CD4-positive, alpha-beta T cell treated with Interleukin-1 beta for 1 hour (primary cell): Measurements from ENCODE around the gene GRAMD4.

Source experiments
- DNase-seq, 2 donors: peaks; one replicate each; pipeline ENCODE4 v3.0.0-alpha.2; 2020 to 2022

Gene GRAMD4

DNA sequence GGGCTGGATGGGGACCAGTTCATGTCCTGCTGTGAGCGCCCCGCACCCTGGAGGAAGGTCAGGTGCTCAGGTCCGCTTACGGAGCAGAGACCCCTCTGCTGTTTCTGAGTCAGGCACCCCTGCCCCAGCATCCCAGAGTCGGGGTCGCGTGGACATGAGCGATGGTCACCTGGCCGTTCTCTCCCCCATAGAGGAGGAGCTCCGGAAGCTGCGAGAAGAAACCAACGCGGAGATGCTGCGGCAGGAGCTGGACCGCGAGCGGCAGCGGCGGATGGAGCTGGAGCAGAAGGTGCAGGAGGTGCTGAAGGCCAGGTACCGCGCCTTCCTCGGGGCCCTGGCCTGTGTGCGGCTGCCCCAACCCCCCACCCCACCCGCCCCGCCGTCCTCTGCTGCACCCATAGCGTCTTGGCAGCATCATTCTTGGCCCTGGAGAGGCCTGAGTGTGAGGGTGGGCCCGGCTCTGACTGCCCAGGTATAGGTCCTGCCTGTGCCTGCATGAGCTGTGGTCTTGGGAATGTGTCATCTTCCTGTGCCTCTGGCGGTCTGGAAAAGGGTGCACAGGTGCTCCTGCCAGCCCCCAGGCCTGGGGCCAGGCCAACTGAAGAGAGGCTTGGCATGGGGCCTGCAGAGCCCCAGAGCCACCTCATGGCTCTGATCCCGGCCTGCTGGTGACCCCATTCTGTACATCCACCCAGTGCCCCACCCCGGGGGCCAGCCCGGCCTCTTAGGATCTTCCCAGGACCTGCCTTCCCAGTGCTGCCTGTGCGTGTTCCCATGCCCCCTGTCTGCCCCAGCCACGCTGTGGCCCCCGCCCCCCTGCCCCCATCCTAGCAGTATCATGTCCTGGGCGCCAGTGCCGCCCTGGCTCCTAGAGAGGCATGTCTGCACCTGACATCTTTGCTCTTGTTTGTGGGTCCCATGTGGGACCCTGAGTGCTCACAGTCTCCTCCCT is 38.1 kb downstream of the GRAMD4 start:
- no peak for DNase-seq

DNA sequence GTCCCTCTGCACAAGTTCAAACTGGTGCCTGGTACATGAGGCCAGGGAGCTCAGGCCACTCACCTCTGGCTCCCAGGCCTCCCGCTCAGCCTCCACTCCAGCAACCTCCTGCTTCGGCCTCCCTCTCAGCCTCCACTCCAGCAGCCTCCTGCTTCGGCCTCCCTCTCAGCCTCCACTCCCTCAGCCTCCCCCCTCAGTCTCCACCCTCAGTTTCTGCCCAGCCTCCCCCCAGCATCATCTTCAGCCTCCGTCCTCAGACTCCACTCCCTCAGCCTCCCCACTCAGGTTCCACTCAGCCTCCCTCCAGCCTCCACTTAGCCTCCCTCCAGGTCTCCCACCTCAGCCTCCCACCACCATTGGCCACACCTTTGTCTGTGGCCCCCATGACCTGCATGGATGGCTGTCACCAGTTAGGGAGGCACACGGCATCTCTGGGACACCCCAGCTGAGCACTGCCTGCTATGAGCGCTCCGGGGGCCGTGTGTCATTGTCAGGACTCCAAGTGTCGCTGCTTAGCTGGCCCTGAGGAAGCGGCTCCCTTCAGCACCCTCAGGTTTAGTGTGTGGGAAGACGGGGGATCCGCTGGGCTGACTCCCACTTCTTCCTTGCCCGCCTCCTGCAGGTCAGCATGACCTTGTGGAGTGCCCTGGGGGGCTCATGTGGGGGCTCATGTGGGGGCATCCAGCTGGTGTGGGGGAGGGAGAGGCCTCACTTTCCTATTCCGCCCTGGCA is 39.0 kb downstream of the GRAMD4 start:
- no peak for DNase-seq

DNA sequence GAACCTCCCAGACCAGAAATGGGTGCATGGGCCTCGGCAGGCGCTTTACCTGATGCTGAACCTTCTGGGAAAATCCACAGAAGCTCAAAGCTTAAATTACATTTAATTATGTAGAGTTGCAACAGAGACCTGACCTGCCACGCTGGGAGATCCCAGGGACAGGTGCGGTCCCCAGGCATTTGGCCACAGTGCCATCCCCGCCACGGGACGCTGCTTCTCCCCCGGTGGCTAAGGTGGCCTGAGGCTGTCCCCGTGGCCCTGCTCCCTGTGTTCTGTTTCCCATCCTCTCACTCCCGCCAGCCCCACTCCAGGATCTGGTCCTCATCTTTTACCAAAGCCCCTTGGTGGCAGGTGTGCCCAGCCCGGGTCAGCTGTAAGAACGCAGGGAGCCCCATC is 39.6 kb downstream of the GRAMD4 start:
- no peak for DNase-seq

DNA sequence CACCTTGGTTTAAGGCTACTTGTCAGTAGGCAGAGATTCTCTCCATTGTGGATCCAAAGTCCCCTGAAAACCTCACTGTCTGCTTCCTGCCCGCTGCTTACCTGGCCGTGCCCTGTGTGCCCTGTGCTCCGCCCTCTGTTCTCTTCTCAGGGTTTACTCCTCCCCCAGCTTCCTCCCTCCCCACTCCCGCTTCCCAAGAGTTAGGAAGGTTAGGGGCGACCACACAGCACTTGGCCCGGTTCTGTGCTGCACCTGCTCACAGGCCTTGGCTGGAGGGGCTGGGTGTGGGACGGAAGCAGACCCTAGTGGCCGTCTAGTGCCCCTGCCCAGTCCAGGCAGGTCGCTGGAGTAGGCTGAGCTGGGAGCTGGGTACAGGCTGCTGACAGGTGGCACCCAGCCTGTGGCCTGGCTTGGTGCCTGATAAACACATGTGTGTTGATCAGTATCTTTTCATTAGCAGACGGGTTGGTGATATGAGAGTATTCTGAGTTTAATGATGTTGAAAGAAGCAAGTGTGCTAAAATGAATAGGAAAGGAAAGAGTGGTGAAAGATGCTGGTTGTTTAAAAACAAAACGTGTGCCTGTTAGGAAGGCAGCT is 40.5 kb downstream of the GRAMD4 start:
- peak in 1 of 2 donors; percentile 33 for DNase-seq

DNA sequence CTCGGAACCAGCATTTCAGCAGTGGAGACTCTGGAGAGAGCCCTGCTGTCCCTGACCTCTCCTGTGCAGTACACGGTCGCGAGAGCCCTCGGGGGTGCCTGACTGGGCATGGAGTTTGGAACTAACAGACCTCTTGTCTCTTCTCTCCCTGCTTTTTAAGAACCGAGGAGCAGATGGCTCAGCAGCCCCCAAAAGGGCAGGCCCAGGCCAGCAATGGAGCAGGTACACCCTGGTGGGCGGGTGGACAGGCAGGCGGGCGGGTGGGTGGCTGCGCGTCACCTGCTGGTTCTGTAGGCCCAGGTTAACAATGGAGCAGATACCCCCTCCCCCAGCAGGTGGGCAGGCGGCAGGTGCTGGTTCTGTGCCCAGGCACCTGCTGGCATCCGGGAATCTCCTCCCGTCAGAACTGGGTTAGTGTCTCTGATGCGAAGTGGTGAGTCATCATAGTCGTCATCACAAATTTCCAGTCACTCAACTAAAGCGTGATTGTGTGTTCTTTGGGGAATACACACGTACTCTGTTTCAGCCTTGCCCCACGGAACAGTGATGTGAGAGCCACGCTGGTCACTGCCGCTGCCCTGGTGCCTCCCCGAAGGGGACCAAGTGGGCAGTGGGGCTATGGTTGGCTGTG is 41.1 kb downstream of the GRAMD4 start:
- DNase-seq, result peak; percentile 18 to 52

DNA sequence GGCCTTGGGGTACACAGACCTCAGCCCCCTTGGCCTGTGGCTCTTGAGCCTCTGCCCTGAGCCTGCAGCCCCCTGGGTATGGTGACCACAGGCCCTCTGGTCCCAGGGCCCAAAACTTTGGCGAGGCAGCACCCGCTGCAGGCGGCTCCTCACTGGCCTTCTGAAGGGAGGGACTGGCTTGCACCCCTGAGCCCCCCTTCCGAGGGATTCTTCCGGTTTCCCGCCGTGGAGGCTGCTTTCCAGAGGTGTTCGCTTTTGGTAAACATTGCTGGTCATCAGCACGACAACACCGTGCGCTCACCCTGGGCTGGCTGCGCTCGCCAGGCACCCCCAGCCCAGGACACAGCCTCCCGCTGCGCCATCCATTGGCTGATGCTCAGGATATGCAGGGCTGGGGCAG is 42.0 kb downstream of the GRAMD4 start:
- DNase-seq, result no peak

DNA sequence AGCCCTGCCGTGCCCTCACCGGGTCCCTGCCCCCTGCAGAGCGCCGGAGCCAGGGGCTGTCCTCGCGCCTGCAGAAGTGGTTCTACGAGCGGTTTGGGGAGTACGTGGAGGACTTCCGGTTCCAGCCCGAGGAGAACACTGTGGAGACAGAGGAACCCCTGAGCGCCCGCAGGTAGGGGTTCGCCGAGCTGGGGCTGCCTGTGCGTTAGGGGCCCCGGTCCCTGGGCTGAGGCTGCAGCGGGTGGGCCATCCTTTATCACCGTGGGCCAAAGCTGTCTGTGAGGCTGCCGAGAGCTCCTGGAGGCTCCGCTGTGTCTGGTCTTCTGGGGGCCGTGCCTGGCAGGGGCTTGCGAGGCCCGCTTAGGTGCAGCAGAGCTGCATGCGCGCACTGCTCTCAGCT is 42.8 kb downstream of the GRAMD4 start:
- DNase-seq, result no peak

DNA sequence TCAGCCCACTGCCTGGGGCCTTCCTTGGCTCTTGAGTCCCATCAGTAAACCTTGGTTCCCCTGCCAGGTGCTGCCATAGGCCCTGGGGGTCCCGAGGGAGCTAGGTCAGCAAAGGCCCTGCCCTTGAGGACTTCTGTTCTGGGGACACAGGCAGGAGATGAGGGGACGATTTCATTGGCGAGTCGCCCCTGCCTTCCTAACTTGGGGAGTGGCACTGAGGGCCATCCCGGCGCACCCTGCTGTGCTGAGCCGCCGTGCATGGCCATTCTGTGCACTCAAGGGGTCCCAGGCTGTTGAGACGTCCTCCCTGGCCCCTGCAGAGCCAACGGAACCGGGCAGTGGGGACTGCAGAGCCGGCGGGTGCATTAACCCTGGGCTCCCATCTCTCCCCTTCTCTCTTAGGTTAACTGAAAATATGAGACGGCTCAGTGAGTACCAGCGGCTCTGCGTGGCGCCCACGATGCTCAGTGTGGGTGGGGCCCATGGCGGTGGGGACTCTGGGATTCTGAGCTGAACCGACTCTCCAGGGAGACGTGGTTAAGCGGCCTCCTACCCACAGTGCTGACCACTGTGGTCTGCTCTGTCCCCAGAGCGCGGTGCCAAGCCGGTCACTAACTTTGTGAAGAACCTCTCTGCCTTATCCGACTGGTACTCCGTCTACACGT is 43.4 kb downstream of the GRAMD4 start:
- no peak for DNase-seq

DNA sequence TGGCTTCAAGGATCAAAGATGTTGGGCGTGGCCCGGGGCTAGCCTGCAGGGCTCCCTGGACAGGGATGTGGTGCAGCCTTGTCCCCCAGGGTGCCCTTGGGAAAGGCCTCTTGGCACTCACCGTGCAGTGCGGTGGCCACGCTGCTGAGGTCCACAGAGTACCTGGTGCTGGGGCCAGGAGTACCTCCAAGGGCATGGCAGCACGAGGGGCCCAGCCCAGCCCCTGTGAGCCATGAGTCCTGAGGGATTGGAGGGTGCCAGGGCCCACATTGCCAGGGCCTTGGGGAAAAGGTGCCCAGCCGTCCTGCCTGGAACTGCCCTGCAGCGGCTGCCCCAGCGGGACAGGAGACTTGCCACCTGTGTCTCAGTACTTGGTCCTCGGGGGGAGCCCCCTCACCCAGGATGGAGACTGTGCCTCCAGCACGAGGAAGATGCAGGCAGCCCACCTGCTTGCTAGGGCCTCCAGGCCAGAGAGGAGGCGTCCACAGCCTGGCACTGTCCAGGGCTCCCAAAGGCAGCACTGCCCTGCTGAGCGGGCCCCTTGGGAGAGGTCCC is 44.2 kb downstream of the GRAMD4 start:
- DNase-seq, result no peak

DNA sequence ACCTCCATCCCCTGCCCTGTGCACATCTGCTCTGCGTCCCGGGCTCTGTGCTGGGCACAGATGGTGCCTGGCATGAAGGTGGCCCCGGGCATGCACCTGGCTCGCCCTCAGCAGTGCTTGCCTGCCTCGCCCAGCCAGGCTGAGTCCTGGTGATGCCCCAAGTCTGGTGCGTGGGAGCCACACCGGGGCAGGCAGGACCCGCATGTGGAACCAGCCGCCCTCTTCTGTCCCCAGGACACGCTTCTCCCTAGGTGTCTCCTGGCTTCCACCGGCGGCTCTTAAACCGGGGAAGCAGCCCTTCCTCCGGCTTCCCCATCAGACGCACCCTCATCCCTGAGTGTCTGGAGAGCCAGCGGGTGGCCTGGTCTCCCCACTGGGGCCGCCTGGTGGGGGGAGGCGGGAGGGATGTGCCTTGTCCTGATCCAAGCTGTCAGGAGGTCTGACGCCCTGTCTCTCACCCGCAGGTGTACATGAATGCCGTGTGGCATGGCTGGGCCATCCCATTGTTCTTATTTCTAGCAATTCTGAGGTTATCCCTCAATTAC is 45.0 kb downstream of the GRAMD4 start:
- no peak for DNase-seq

DNA sequence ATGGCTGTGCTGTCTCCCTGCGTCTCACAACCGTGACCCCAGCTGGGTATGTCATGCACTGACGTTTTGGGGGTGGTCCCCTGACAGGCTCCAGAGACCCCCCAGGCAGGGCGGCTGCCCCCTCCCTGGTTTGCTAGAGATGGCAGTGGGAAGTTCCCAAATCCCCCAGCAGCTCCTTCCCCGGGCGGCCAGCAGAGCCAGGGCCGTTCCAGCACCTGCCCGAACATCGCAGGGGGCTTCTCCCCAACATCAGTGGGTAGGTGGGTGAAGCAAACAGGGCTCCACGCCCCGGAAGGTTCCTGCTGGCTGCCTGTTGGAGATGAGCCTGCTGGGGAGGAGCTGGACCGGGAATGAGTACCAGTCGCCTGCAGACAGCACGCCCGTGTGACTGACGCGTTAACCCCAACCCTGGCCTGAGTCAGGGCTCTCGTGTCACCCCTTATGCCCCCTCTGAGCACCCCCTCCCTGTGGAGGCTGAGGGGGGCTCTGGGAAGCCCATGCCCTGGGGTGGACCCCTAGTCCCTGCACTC is 45.6 kb downstream of the GRAMD4 start:
- DNase-seq, result no peak

DNA sequence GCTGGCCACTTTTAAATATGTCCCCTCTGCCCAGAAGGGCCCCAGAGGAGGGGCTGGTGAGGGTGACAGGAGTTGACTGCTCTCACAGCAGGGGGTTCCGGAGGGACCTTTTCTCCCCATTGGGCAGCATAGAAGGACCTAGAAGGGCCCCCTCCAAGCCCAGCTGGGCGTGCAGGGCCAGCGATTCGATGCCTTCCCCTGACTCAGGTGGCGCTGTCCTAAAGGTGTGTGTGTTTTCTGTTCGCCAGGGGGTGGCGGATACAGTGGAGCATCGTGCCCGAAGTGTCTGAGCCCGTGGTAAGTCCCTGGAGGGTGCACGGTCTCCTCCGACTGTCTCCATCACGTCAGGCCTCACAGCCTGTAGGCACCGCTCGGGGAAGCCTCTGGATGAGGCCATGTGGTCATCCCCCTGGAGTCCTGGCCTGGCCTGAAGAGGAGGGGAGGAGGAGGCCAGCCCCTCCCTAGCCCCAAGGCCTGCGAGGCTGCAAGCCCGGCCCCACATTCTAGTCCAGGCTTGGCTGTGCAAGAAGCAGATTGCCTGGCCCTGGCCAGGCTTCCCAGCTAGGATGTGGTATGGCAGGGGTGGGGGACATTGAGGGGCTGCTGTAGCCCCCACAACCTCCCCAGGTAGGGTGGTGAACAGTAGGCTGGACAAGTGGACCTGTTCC is 46.5 kb downstream of the GRAMD4 start:
- no peak for DNase-seq

DNA sequence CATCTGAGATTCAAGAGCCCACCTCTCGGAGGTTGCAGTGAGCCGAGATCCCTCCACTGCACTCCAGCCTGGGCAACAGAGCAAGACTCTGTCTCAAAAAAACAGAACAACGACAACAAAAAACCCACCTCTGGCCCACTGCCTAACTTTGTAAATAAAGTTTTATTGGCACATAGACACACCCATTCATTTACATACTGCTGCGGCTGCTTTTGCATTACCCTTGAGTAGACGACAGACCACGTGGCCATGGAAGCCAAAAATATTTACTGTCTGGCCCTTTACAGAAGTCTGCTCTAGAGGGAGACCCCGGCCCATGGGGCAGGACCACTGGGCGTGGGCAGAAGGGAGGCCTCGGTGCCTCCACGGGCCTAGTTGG is 47.0 kb downstream of the GRAMD4 start:
- DNase-seq, result no peak

DNA sequence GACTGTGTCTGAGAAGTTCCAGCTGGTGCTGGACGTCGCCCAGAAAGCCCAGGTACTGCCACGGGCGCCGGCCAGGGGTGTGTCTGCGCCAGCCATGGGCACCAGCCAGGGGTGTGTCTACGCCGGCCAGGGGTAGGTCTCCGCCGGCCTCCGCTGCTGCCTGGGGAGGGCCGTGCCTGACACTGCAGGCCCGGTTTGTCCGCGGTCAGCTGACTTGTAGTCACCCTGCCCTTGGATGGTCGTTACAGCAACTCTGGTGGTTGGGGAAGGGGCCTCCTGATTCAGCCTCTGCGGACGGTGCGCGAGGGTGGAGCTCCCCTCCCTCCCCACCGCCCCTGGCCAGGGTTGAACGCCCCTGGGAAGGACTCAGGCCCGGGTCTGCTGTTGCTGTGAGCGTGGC is 47.9 kb downstream of the GRAMD4 start:
- no peak for DNase-seq

DNA sequence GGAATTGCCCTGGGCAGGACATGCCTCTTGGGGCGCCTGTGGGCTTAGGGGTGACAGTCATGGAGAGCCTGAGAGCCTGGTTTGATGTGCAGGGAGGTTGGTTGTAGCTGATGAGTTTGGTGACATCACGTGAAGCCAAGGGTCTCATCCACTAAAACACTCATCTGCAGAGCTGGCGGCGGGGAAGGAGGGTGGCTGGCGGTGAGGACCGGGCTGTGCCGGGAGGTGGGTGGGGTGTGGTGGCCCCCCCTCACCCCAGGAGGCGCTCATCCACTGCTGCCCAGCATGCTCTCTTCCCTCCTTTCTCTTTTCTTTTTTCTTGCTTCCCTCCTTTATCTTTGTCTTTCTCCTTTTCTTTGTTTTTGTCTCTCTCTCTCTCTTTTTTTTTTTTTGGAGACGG is 49.0 kb downstream of the GRAMD4 start:
- DNase-seq, result no peak

DNA sequence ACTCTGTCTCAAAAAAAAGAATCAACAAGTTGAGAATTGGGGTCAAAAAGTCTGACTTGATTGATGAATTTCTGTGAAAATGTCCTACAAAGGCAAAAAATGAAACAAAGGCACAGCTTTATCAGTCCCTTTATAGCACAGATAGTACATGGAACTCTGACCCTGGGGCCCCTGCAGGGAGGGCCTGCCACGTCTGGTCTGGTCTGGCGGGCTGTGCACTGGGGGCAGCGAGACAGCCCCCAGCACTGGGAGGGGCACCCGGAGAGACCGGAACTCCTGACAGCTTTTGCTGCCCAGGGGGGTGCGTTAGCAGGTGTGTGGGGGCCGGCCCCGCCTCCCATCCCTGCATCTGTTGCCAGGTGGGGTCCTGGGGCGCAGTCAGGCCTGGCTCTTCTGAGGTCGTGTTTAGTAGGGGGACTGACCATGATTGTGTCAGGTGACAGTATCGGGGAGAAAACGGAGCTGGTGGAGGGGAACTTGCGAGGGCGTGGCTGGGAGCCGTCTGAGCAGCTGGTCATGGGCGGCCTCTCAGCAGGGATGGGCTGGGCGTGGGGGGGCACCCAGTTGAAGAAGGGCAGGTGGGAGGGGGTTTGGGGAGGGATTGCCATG is 51.7 kb downstream of the GRAMD4 start:
- DNase-seq, result no peak

DNA sequence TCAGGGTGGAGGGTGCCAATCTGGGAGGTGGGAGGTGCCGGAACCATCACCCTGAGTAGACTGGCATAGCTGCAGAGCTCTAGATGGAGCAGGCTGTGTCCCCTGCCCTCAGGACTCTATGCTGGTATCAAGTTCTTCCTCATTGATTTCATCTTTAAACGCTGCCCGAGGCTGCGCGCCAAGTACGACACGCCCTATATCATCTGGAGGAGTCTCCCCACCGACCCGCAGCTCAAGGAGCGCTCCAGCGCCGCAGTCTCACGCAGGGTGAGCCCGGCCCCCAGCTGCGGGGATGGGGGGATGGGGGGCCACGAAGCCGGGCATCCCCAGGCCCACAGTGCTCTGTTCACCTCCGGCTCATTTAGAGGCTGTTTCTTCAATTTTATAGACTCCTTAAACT is 52.5 kb downstream of the GRAMD4 start:
- DNase-seq, result no peak

DNA sequence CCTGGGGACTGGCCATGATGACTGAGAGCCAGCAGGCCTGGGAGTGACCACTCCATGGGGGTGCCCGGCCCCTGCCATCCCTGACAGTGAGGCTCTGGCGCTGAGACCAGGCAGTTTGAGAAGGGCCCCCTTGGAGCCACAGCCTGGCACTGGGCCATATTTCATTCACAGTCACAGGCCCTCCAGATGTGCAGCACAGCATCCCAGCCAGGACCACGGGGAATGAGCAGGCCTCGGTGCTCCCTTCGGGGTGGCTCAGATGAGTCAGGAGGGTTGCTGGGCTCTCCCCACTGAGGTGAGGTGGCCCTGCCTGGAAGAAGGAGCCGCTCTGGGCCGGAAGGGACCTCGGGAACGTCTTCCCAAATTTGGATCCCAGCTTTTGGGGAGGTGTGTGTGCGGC is 53.0 kb downstream of the GRAMD4 start:
- DNase-seq, result no peak

DNA sequence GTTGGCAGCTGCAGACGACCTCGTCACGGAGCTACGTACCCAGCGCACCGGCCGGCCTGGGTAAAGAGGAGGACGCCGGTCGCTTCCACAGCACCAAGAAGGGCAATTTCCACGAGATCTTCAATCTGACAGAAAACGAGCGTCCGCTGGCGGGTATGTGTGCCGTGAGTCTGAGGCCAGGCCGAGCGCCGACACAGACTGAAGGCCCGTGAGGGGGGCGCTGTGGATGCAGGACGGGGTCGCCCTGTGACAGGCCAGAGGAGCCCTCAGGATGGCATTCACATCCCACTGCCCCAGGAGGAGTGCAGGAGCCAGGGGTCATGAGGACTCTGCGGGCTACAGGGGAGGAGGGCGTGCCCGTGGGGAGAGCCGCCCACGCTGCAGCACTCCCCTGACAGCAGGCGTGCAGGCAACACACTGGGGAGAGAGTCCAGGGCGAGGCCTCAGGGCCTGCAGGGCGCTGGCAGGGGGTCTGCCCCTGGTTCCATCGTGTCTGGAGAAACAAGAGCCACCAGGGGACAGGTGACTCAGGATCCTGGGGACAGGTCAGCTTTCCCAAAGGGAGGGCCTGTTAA is 53.6 kb downstream of the GRAMD4 start:
- DNase-seq, result no peak

DNA sequence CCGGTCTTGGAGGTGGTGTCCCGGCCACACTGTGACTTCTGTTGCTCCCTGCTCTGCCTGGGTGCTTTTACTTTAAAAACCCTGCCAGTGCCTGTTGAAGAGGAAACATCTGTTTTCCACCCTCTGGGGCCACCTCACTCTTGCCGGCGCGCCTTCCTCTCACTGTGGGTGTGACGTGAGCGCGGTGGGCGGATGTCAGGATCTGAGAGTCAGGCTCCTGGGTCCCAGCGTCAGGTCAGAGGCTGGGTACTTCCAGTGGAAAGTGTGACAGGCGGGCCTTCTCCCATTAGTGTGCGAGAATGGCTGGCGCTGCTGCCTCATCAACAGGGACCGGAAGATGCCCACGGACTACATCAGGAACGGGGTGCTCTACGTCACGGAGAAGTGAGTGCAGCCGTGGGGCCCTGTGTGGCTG is 54.2 kb downstream of the GRAMD4 start:
- peak; percentile 81 for DNase-seq
